A673 (cell line): Measurements from ENCODE around the gene DET1. TPM values are rescaled to one million over a fixed set of nuclear protein-coding genes. Genes with fewer than 3 reads are reported as not detected.
A peak's percentile ranks its signal among the peaks of the same experiment; 100 is the strongest.

Experiments used
- BruUV-seq: library from RNA; stranded (reverse); fragments of 400-500 nt; replicated peaks from 2 replicates; lab custom pipeline; 2021; lab: Mats Ljungman, UMichigan
- CTCF ChIA-PET: fragments of 300-600 bp; sonication (Branson Sonifier 250); formaldehyde crosslinking; loops from one replicate; lab custom pipeline; 2022; ENCODE audit warnings: antibody characterized with exemption; lab: Charles Lee
- POLR2A ChIA-PET: fragments of 300-600 bp; sonication (Branson Sonifier 250); formaldehyde crosslinking; loops from one replicate; lab custom pipeline; 2022; ENCODE audit warnings: antibody characterized with exemption; ENCODE audit not compliant: low non-redundant PET; lab: Charles Lee
- DNase-seq: peaks from one replicate; pipeline ENCODE4 v3.0.0-alpha.2; 2015; ENCODE audit warnings: low spot score
- H3K27ac ChIP-seq: fragments of 200-600 bp; sonication (generic); 2 replicates; pipeline ENCODE4 v1.5.1; 2016; ENCODE audit warnings: mixed run types, low read depth, mild to moderate bottlenecking, mixed read lengths, antibody characterized with exemption, low read length; ENCODE audit not compliant: poor library complexity, severe bottlenecking
- H3K27me3 ChIP-seq: fragments of 200-600 bp; sonication (generic); replicated peaks from 2 replicates; pipeline ENCODE4 v1.6.1; 2017; ENCODE audit warnings: mixed run types, low read depth, mild to moderate bottlenecking, mixed read lengths, antibody characterized with exemption, low read length; ENCODE audit not compliant: insufficient read depth, poor library complexity
- H3K36me3 ChIP-seq: fragments of 200-600 bp; sonication (generic); 2 replicates; pipeline ENCODE4 v1.6.1; 2016; ENCODE audit warnings: mixed run types, mild to moderate bottlenecking, mixed read lengths, antibody characterized with exemption, low read length; ENCODE audit not compliant: insufficient read depth, poor library complexity, severe bottlenecking
- H3K4me1 ChIP-seq: fragments of 200-600 bp; sonication (generic); 2 replicates; pipeline ENCODE4 v1.6.1; 2017; ENCODE audit warnings: mixed run types, mild to moderate bottlenecking, mixed read lengths, antibody characterized with exemption, low read length; ENCODE audit not compliant: insufficient read depth, poor library complexity, severe bottlenecking
- H3K4me3 ChIP-seq: fragments of 200-600 bp; sonication (generic); 2 replicates; pipeline ENCODE4 v1.5.1; 2016; ENCODE audit warnings: low read depth, mixed run types, mild to moderate bottlenecking, mixed read lengths, low read length; ENCODE audit not compliant: poor library complexity, severe bottlenecking
- H3K9me3 ChIP-seq: fragments of 200-600 bp; sonication (generic); 2 replicates; pipeline ENCODE4 v1.6.1; 2016; ENCODE audit warnings: mixed run types, low read depth, mild to moderate bottlenecking, mixed read lengths, antibody characterized with exemption, low read length; ENCODE audit not compliant: poor library complexity, severe bottlenecking
- EZH2 ChIP-seq: fragments of 200-600 bp; sonication (generic); IDR thresholded peaks from 2 replicates; pipeline ENCODE4 v1.6.1; 2017; ENCODE audit warnings: borderline replicate concordance, low read depth, mild to moderate bottlenecking, mixed read lengths, antibody characterized with exemption, low read length; ENCODE audit not compliant: poor library complexity, severe bottlenecking
- intact Hi-C: fragments of 100-400 bp; cut with micrococcal nuclease; formaldehyde crosslinking; loops from one replicate; pipeline ENCODE4 v1.10.0; 2022; ENCODE audit not compliant: unreplicated experiment
- total RNA-seq: library from RNA; stranded (reverse); gene quantifications from 2 replicates; pipeline ENCODE4 v1.2.3, GENCODE V29; 2021
- TF ChIP-seq, protein P1 (sequence below): fragments of 300-800, 200-600 bp; sonication (generic); conservative IDR thresholded peaks from 2 replicates; pipeline ENCODE4 v1.5.1; 2017; ENCODE audit warnings: low read depth, mild to moderate bottlenecking, antibody characterized with exemption, low read length, moderate library complexity, mixed read lengths

DET1 gene
- total RNA-seq, 1 experiment from 2014 or later, result 7.7 TPM

DNA sequence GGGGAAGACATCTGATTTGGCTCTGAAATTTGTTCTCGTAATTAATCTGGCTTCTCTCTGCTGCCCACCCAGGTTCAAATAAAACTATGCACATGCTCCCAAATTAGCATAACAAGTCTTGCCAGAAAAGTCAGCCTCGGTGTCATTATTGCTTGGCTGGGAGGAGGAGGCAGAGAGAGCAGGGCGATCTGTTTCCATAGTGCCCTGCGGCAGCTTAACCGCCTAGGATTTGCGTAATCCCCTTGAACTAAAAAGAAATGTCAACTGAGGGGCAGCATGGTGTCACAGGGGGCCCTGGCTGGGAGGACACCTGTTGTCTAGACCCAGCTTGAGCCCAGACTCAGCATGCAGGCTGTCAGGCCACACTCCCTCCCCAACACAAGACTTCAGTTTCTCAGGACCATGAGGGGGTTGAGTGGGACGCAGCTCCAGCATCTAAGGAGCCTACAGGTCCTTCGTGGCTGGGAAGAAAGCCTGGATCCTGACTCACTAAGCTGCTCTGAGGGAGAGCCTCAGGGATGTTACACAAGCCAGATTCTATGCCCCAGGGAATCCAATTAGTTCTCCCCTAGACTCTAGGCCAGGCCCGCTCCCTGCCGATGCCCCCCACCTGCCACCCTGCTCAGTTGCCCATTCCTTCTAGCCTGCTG, 61.7 kb downstream of the DET1 start:
- Histone ChIP-seq H3K27ac (no peak overlapping the region), H3K9me3 (no peaks in the 10 kb centered on the region), H3K27me3 (no peaks in the 10 kb centered on the region), H3K4me3 (no peak overlapping the region), H3K4me1 (no peaks in the 10 kb centered on the region), H3K36me3 (no peaks in the 10 kb centered on the region)
- peak; percentile 49 for DNase-seq
- CTCF ChIA-PET, result no interaction called here
- intact Hi-C loops, result no loop called here
- no TSS peak for BruUV-seq
- POLR2A ChIA-PET, result no interaction called here
- TF ChIP-seq, protein P1, sequence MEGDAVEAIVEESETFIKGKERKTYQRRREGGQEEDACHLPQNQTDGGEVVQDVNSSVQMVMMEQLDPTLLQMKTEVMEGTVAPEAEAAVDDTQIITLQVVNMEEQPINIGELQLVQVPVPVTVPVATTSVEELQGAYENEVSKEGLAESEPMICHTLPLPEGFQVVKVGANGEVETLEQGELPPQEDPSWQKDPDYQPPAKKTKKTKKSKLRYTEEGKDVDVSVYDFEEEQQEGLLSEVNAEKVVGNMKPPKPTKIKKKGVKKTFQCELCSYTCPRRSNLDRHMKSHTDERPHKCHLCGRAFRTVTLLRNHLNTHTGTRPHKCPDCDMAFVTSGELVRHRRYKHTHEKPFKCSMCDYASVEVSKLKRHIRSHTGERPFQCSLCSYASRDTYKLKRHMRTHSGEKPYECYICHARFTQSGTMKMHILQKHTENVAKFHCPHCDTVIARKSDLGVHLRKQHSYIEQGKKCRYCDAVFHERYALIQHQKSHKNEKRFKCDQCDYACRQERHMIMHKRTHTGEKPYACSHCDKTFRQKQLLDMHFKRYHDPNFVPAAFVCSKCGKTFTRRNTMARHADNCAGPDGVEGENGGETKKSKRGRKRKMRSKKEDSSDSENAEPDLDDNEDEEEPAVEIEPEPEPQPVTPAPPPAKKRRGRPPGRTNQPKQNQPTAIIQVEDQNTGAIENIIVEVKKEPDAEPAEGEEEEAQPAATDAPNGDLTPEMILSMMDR, result no peak
- no peak for TF ChIP-seq EZH2

DNA sequence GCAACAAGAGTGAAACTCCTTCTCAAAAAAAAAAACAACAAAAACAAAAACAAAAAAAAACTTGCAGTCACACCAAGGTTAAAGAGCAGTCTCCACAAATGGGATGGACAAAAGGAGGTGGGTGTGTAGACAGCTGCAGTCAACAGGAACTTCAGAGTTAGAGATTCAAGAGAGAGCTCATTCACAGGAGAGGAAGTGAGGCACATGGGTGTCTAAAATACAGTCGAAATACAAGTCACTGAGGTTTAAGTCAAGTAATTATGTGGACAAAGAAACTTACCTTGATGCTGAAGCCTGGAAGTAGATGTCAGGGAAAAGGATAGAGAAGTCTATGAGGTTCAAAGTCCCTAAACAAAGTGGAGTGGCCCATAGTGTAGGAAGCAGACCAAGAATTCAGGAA, 64.2 kb downstream of the DET1 start:
- Histone ChIP-seq H3K4me1 (no peaks in the 10 kb centered on the region), H3K4me3 (no peak overlapping the region), H3K9me3 (no peaks in the 10 kb centered on the region), H3K27me3 (no peaks in the 10 kb centered on the region), H3K27ac (no peak overlapping the region), H3K36me3 (peaks cover 7% of the 10 kb centered on the region)
- TF ChIP-seq, protein P1, result no peak
- no peak for TF ChIP-seq EZH2
- DNase-seq, result no peak
- no TSS peak for BruUV-seq
- intact Hi-C loops, result no loop called here
- CTCF ChIA-PET, result no interaction called here
- POLR2A ChIA-PET, result no interaction called here

DNA sequence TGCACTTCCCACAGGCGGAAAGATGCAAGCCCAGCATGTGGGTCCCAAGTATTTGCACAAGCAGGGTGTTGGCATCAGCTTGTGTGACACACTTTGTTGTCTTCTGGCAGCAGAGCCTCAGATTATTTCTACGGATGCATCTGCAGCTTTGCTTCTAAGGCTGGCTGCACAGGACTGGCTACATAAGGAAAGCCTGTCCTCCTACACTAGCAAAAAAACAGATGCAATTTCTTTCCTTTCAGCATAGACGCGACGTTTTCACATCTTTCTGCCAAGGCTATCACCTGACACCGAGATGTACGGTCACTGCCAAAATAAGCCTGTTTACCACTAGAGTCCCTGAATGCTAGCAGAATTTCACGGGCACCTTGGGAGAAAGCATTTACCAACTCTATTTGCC, 65.5 kb downstream of the DET1 start:
- ChIA-PET CTCF (no interaction called here), POLR2A (no interaction called here)
- Histone ChIP-seq H3K9me3 (no peaks in the 10 kb centered on the region), H3K36me3 (peaks cover 7% of the 10 kb centered on the region), H3K27ac (no peak overlapping the region), H3K4me1 (no peaks in the 10 kb centered on the region), H3K4me3 (no peak overlapping the region), H3K27me3 (no peaks in the 10 kb centered on the region)
- intact Hi-C loops, result no loop called here
- no peak for DNase-seq
- TF ChIP-seq, protein P1, result no peak
- TF ChIP-seq EZH2, result no peak
- no TSS peak for BruUV-seq
